Stimulated activated CD4-positive, alpha-beta T cell treated with anti-CD3 and anti-CD28 coated beads, Interleukin-15, amount 100 ng/mL, for 48 hours (primary cell): ENCODE data around the gene SEMA3B.

Experiments
- DNase-seq, 2 donors: peaks; one replicate each; pipeline ENCODE4 v3.0.0-alpha.2; 2020; ENCODE audit warnings: low read depth in 2 of 2

SEMA3B gene

GRCh38 chr3:50317300-50317699, 48.4 kb downstream of the SEMA3B start:
- DNase-seq, result no peak

- no peak for DNase-seq
These were observed 49.2 kb downstream of the SEMA3B start for GRCh38 chr3:50318163-50318562.

- no peak for DNase-seq
These were observed 49.7 kb downstream of the SEMA3B start for GRCh38 chr3:50318615-50319014.

GRCh38 chr3:50319181-50319893, 50.4 kb downstream of the SEMA3B start:
- no peak for DNase-seq

GRCh38 chr3:50319894-50320625, 51.1 kb downstream of the SEMA3B start:
- no peak for DNase-seq

- DNase-seq, result no peak
These were observed 51.9 kb downstream of the SEMA3B start for GRCh38 chr3:50320853-50321335.

GRCh38 chr3:50321336-50322114, 52.6 kb downstream of the SEMA3B start:
- peak; percentile 71 to 80 for DNase-seq

- no peak for DNase-seq
These were observed 53.1 kb downstream of the SEMA3B start for GRCh38 chr3:50322115-50322385.

- DNase-seq, result no peak
These were observed 53.6 kb downstream of the SEMA3B start, which contains the start of gene HYAL2 for GRCh38 chr3:50322386-50323091. TSS of gene HYAL2 (minus strand) at chr3:50322745. CDS start at chr3:50320489, 2,256 bp downstream.

- DNase-seq, result no peak
These were observed 54.2 kb downstream of the SEMA3B start for GRCh38 chr3:50323092-50323600.

GRCh38 chr3:50323614-50324199, 54.8 kb downstream of the SEMA3B start:
- DNase-seq, result no peak

- DNase-seq, result peak in 1 of 2 donors; percentile 57
These were observed 55.6 kb downstream of the SEMA3B start for GRCh38 chr3:50324351-50325112.

GRCh38 chr3:50325113-50325480, 56.1 kb downstream of the SEMA3B start:
- no peak for DNase-seq

GRCh38 chr3:50325497-50326181, 56.7 kb downstream of the SEMA3B start:
- DNase-seq, result no peak

GRCh38 chr3:50326182-50326541, 57.2 kb downstream of the SEMA3B start:
- DNase-seq, result no peak

- DNase-seq, result no peak
These were observed 58.2 kb downstream of the SEMA3B start for GRCh38 chr3:50327129-50327528.
